Measurements from ENCODE around the gene ADAM17.

- TF ChIP-seq CTCF (conservative IDR thresholded peaks at IDR 0.05) (no peak), ZFX (IDR thresholded peaks at IDR 0.05) (no peak)
Measured at GRCh38 chr2:9480157-9480556, 75.5 kb downstream of the ADAM17 start.

All from C4-2B (cell line).